ENCODE data around the gene BPIFA3. TPM values are rescaled to one million over a fixed set of nuclear protein-coding genes. Genes with fewer than 3 reads are reported as not detected.

Gene BPIFA3
- total RNA-seq, 4 donors from 2014 or later: not detected

DNA sequence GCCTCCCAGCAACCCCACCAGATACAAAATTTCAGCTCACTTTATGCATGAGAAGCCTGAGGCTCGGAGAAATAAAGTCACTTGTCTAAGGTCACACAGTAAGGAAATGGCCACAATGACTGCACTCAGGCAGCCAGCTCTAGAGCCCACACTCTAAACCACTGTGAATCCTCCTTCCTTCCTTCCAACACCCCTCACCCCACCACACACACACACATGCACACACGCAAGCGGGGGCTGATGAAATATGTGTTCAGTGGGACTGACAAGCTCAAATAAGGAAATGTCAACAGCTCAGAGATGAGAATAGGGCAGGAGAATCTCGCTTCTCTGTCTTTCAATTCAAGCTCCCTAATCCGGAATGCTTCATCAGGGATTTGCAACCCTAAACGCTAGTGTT, 12.7 kb downstream of the BPIFA3 start:
- WGBS, 2 donors: 53 to 55% methylated on average over 6 of the region's 6 CpGs
- H3K4me3 ChIP-seq (ENCODE audit: low read depth, poor library complexity, severe bottlenecking): no peak overlapping the region
- TF ChIP-seq POLR2A (IDR thresholded peaks at IDR 0.05): no peak
- no peak for DNase-seq (ENCODE audit: low spot score in 2 of 2)
- intact Hi-C loops (cut with DNase I; ENCODE audit: low total_unique reads): no loop called here

DNA sequence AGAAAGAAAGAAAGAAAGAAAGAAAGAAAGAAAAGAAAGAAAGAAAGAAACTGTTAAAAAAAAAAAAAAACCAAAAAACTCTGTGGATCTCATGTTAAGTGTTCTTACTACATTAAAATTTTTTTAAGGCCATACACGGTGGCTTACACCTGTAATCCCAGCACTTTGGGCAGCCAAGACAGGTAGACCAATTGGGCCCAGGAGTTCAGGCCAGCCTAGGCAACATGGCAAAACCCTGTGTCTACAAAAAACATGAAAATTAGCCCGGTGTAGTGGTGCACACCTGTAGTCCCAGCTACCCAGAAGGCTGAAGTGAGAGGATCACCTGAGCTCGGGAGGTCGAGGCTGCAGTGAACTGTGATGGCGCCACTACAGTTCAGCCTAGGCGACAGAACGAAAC, 14.1 kb downstream of the BPIFA3 start:
- no peak overlapping the region for H3K4me3 ChIP-seq (ENCODE audit: low read depth, poor library complexity, severe bottlenecking)
- intact Hi-C loops (cut with DNase I; ENCODE audit: low total_unique reads): no loop called here
- DNase-seq (ENCODE audit: low spot score in 2 of 2): no peak
- TF ChIP-seq POLR2A (IDR thresholded peaks at IDR 0.05): no peak
- no peak for TF ChIP-seq CTCF (IDR thresholded peaks at IDR 0.05)
- 58 to 65% methylated on average over 7 of the region's 7 CpGs for WGBS, 2 donors

DNA sequence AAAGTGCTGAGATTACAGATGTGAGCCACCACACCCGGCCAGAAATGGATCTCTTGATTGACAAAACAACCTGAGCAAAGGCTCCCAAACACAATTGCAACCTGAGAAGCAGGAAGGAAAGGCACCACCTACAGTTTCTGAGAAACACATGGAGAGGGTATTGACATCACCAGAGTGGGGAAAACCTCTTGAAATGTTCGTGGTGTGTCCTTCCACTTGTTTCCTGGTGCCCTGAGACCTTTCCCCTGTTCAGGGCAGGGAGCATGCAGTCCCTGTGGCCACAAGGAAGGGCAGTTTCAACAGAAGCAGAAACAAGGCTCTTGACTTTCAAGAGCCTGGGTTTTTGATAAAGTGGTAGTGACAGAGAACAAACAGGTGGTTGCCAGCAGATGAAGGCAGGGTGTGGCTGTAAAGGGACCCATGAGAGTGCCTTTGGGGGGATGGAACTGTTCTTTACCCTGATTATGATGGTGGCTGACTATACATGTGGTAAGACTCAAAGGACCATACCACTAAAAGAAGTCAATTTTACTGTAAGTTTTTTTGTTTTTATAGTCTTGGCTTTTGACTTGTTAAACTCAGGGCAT, 15.4 kb downstream of the BPIFA3 start:
- 20 to 28% methylated on average over 2 of the region's 2 CpGs for WGBS, 2 donors
- intact Hi-C loops (cut with DNase I; ENCODE audit: low total_unique reads): no loop called here
- TF ChIP-seq POLR2A (IDR thresholded peaks at IDR 0.05) (no peak), CTCF (IDR thresholded peaks at IDR 0.05) (no peak)

GRCh38 chr20:33233129-33233774, 16.1 kb downstream of the BPIFA3 start:
- no peak for DNase-seq (ENCODE audit: low spot score in 2 of 2)
- intact Hi-C loops (cut with DNase I; ENCODE audit: low total_unique reads): no loop called here
- TF ChIP-seq POLR2A (IDR thresholded peaks at IDR 0.05): no peak
- TF ChIP-seq CTCF (IDR thresholded peaks at IDR 0.05): no peak
- no peak overlapping the region for H3K4me3 ChIP-seq (ENCODE audit: low read depth, poor library complexity, severe bottlenecking)
- 24 to 27% methylated on average over 5 of the region's 5 CpGs for WGBS, 2 donors

More for the DNA sequence above, 15.4 kb downstream of the BPIFA3 start:
- H3K4me3 ChIP-seq (ENCODE audit: low read depth, poor library complexity, severe bottlenecking): no peak overlapping the region
- DNase-seq (ENCODE audit: low spot score in 2 of 2): no peak

DNA sequence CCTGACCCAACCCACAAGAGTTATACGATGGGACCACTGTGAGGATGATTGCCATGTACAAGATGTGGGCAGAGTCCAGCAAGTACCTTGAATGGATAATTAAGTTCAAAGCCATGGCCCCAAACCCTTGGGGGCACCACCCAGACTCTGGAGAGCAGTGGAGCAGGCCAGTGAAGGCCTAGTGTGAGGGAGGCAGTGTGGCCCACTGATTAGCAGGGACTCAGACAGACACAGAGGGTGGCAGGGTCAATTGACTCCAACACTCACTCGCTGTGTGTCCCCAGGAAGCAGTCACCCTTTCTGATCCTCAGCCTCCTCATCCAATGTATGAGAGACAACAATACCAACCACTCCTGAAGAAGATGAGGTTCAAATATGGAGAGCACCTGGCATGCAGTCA, 16.9 kb downstream of the BPIFA3 start:
- WGBS, 2 donors: 88 to 92% methylated on average over 2 of the region's 2 CpGs
- TF ChIP-seq CTCF (IDR thresholded peaks at IDR 0.05) (no peak), POLR2A (IDR thresholded peaks at IDR 0.05) (no peak)
- no peak for DNase-seq (ENCODE audit: low spot score in 2 of 2)
- intact Hi-C loops (cut with DNase I; ENCODE audit: low total_unique reads): no loop called here
- H3K4me3 ChIP-seq (ENCODE audit: low read depth, poor library complexity, severe bottlenecking): no peak overlapping the region

- no peak for DNase-seq (ENCODE audit: low spot score in 2 of 2)
- WGBS, 2 donors: 71 to 72% methylated on average over 5 of the region's 5 CpGs
- intact Hi-C loops (cut with DNase I; ENCODE audit: low total_unique reads): no loop called here
- TF ChIP-seq POLR2A (IDR thresholded peaks at IDR 0.05) (no peak), CTCF (IDR thresholded peaks at IDR 0.05) (no peak)
- no peak within 1 kb of the TSS for H3K4me3 ChIP-seq (ENCODE audit: low read depth, poor library complexity, severe bottlenecking)
Observed at GRCh38 chr20:33235696-33236095, 18.5 kb downstream of the BPIFA3 start, which contains the start of gene BPIFA1. Gene BPIFA1 (plus strand): TSS chr20:33235996. CDS start chr20:33237712, 1,716 bp downstream.

All from lower leg skin (tissue), 4 donors.